ENCODE results near the gene EDAR.

The EDAR gene

GRCh38 chr2:109000738-109001137, 11.7 kb upstream of the EDAR start:
- no peak for DNase-seq

GRCh38 chr2:108998911-108999310, 9.9 kb upstream of the EDAR start:
- no peak for DNase-seq

GRCh38 chr2:108994178-108994577, 5.2 kb upstream of the EDAR start:
- DNase-seq: no peak

GRCh38 chr2:108993095-108993937, 4.3 kb upstream of the EDAR start:
- no peak for DNase-seq

GRCh38 chr2:108988076-108988795, 784 bp downstream of the EDAR start:
- no peak for DNase-seq

- DNase-seq: no peak
Measured at GRCh38 chr2:108986916-108987510, 2.0 kb downstream of the EDAR start.

GRCh38 chr2:108983610-108984009, 5.4 kb downstream of the EDAR start:
- no peak for DNase-seq

- no peak for DNase-seq
Measured at GRCh38 chr2:108983061-108983460, 6.0 kb downstream of the EDAR start.

GRCh38 chr2:108982259-108982679, 6.8 kb downstream of the EDAR start:
- no peak for DNase-seq

GRCh38 chr2:108981846-108982245, 7.2 kb downstream of the EDAR start:
- DNase-seq: no peak

- DNase-seq: no peak
Measured at GRCh38 chr2:108980076-108980475, 8.9 kb downstream of the EDAR start.

GRCh38 chr2:108979461-108979860, 9.6 kb downstream of the EDAR start:
- no peak for DNase-seq

- DNase-seq: no peak
Measured at GRCh38 chr2:108978709-108979111, 10.3 kb downstream of the EDAR start.

GRCh38 chr2:108975613-108976435, 13.2 kb downstream of the EDAR start:
- DNase-seq: no peak

GRCh38 chr2:108974674-108975073, 14.3 kb downstream of the EDAR start:
- no peak for DNase-seq

GRCh38 chr2:108972663-108973062, 16.4 kb downstream of the EDAR start:
- no peak for DNase-seq

GRCh38 chr2:108971661-108972566, 17.1 kb downstream of the EDAR start:
- no peak for DNase-seq

- DNase-seq: no peak
Measured at GRCh38 chr2:108970369-108970768, 18.7 kb downstream of the EDAR start.

GRCh38 chr2:108969856-108970255, 19.2 kb downstream of the EDAR start:
- DNase-seq: no peak

- DNase-seq: no peak
Measured at GRCh38 chr2:108968619-108969018, 20.4 kb downstream of the EDAR start.

- DNase-seq: no peak
Measured at GRCh38 chr2:108967757-108968156, 21.3 kb downstream of the EDAR start.
